WTC11 (cell line): ENCODE results near the gene NGRN. TPM values are rescaled to one million over a fixed set of nuclear protein-coding genes. Genes with fewer than 3 reads are reported as not detected.
A peak's percentile ranks its signal among the peaks of the same experiment; 100 is the strongest.
"Not testable (repeated sequence)": the region's sequence is repeated elsewhere in the genome, so short reads cannot be mapped to it uniquely, and the experiment has no call there.

Experiments used
- ATAC-seq: fragments of 200-7000 bp; cut with Tn5 transposase; 2 replicates; pipeline ENCODE4 v1.10.0; 2021; ENCODE audit warnings: mild to moderate bottlenecking, moderate library complexity
- CTCF ChIA-PET: fragments of 300-600 bp; sonication (Branson Sonifier 250); formaldehyde crosslinking; loops from one replicate; lab custom pipeline; 2021; ENCODE audit warnings: antibody characterized with exemption; lab: Charles Lee
- POLR2A ChIA-PET: fragments of 350-600 bp; sonication (Branson Sonifier 250); formaldehyde crosslinking; loops from one replicate; lab custom pipeline; 2021; ENCODE audit warnings: antibody characterized with exemption; lab: Charles Lee
- DNase-seq: peaks from one replicate; pipeline ENCODE4 v3.0.0; 2021; ENCODE audit warnings: low spot score
- H3K27ac Mint-ChIP-seq: 2 replicates; pipeline ENCODE4 v1.8.0; 2021; ENCODE audit warnings: mixed read lengths
- H3K27me3 Mint-ChIP-seq: 2 replicates; pipeline ENCODE4 v1.8.0; 2021; ENCODE audit warnings: low read depth, mild to moderate bottlenecking, moderate library complexity, mixed read lengths
- H3K36me3 Mint-ChIP-seq: 2 replicates; pipeline ENCODE4 v1.8.0; 2021; ENCODE audit warnings: mixed read lengths
- H3K4me1 Mint-ChIP-seq: 2 replicates; pipeline ENCODE4 v1.8.0; 2022; ENCODE audit warnings: mixed read lengths
- H3K4me3 Mint-ChIP-seq: 2 replicates; pipeline ENCODE4 v1.8.0; 2021; ENCODE audit warnings: mild to moderate bottlenecking, moderate library complexity, mixed read lengths
- H3K9me3 Mint-ChIP-seq: 2 replicates; pipeline ENCODE4 v1.8.0; 2021; ENCODE audit warnings: mixed read lengths
- AR ChIP-seq: fragments of 250-450 bp; sonication (Bioruptor Pico); IDR thresholded peaks from 2 replicates; pipeline ENCODE4 v1.9.0; 2021; ENCODE audit warnings: mild to moderate bottlenecking
- ETV6 ChIP-seq: sonication (generic); formaldehyde crosslinking; IDR thresholded peaks from 2 replicates; pipeline ENCODE4 v1.8.1; 2022; ENCODE audit warnings: mild to moderate bottlenecking, missing genetic modification reagents
- GABPB1 ChIP-seq: sonication (generic); formaldehyde crosslinking; IDR thresholded peaks from 2 replicates; pipeline ENCODE4 v1.8.1; 2023; ENCODE audit warnings: mild to moderate bottlenecking, missing genetic modification reagents
- IRF2 ChIP-seq: sonication (generic); formaldehyde crosslinking; IDR thresholded peaks from 2 replicates; pipeline ENCODE4 v1.8.0; 2022; ENCODE audit warnings: low read depth, missing genetic modification reagents, borderline replicate concordance
- KAT7 ChIP-seq: sonication (generic); formaldehyde crosslinking; IDR thresholded peaks from 2 replicates; pipeline ENCODE4 v1.8.1; 2023; ENCODE audit warnings: missing genetic modification reagents, mild to moderate bottlenecking, borderline replicate concordance
- NFATC4 ChIP-seq: fragments of 250-450 bp; sonication (Bioruptor Pico); IDR thresholded peaks from 2 replicates; pipeline ENCODE4 v1.9.0; 2021; ENCODE audit warnings: mild to moderate bottlenecking
- NFYB ChIP-seq: sonication (generic); formaldehyde crosslinking; conservative IDR thresholded peaks from 2 replicates; pipeline ENCODE4 v1.8.0; 2022; ENCODE audit warnings: low read depth, missing genetic modification reagents
- NR2C2 ChIP-seq: sonication (generic); formaldehyde crosslinking; IDR thresholded peaks from 2 replicates; pipeline ENCODE4 v1.8.0; 2022; ENCODE audit warnings: mild to moderate bottlenecking, missing genetic modification reagents
- USF1 ChIP-seq: sonication (generic); formaldehyde crosslinking; IDR thresholded peaks from 2 replicates; pipeline ENCODE4 v1.8.0; 2022; ENCODE audit warnings: mild to moderate bottlenecking, missing genetic modification reagents
- ZNF121 ChIP-seq: sonication (generic); formaldehyde crosslinking; IDR thresholded peaks from 2 replicates; pipeline ENCODE4 v1.8.0; 2023; ENCODE audit warnings: missing genetic modification reagents
- ZNF232 ChIP-seq: sonication (generic); formaldehyde crosslinking; IDR thresholded peaks from 2 replicates; pipeline ENCODE4 v1.8.0; 2022; ENCODE audit warnings: mild to moderate bottlenecking, missing genetic modification reagents
- total RNA-seq: library from RNA; stranded (reverse); gene quantifications from 3 replicates; pipeline ENCODE4 v1.2.3, GENCODE V29; 2021

NGRN gene
- total RNA-seq, 1 experiment from 2014 or later: 77.8 TPM

DNA sequence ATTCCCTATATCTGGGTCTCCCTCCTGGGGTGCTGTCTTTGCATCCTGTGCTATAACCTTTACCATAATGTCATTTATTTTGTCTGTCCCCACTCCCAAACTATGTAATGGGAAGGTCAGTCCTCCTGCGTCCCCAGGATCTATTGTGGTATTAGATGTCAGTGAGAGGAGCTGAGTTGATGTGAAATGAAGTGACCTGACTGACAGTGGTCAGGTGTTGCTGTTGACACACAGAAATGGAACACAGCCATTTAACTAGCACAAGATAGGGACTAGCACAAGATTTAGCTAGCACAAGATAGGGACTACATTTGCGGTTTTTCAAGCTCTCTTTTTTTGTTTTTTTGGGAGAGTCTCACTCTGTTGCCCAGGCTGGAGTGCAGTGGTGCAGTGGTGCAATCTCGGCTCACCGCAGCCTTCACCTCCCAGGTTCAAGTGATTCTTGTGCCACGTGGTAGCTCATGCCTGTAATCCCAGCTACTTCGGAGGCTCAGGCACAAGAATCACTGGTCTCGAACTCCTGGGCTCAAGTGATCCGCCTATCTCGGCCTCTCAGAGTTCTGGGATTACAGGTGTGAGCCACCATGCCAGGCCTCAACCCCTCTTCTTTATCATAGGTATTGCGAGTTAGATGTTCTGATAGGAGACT lies 5.2 kb downstream of the NGRN start:
- peaks cover 29% of the 10 kb centered on the region for H3K4me1 Mint-ChIP-seq
- DNase-seq (no peak), ATAC-seq (no peak)
- no peaks in the 10 kb centered on the region; the same call in 1 of the 2 replicates for H3K27me3 Mint-ChIP-seq
- no peak for TF ChIP-seq AR (CRISPR knock-in tag)
- TF ChIP-seq NFYB (CRISPR knock-in tag): no peak
- no peak for TF ChIP-seq NR2C2 (CRISPR knock-in tag)
- ChIA-PET CTCF (interaction anchor here (1.4 kb wide), 1 partner anchor 23 kb away, joined by 4 read pairs; no protein-coding TSS in a partner anchor), POLR2A (no interaction called here)
- no peaks in the 10 kb centered on the region for H3K9me3 Mint-ChIP-seq
- H3K36me3 Mint-ChIP-seq: peaks cover 47% of the 10 kb centered on the region
- H3K27ac Mint-ChIP-seq: peak overlapping the region; percentile 37
- H3K4me3 Mint-ChIP-seq: no peak overlapping the region

DNA sequence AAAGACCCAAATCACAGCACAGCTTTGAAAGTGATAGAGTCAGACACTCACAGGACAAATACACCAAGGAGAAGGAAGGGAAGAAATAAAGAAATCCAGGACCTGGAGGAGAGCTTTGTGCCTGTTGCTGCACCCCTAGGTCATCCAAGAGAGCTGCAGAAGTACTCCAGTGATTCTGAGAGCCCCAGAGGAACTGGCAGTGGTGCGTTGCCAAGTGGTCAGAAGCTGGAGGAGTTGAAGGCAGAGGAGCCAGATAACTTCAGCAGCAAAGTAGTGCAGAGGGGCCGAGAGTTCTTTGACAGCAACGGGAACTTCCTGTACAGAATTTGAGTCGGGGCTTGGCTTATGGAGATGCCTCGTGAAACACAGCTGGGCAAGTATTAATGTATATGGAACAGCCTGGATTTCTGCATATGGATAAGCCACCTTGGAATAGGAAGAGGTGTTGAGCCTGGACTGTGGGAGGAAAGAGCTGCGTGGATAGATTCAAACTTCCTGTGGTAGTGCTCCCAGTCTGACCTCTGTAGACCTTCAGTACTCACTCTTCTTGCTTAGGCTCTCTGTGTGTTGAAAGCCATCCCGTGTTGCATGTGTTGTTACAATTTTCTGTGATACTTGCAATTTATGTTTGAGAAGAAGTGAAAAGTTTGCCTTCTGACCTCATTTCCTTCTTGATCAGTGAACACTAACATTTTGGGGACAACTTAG lies 6.1 kb downstream of the NGRN start:
- Mint-ChIP-seq H3K27me3 (no peaks in the 10 kb centered on the region; the same call in 1 of the 2 replicates), H3K4me1 (peaks cover 24% of the 10 kb centered on the region), H3K9me3 (no peaks in the 10 kb centered on the region), H3K27ac (peak overlapping the region; percentile 63), H3K4me3 (no peak overlapping the region), H3K36me3 (peaks cover 49% of the 10 kb centered on the region)
- ATAC-seq (no peak), DNase-seq (no peak)
- CTCF ChIA-PET: interaction anchor here (1.2 to 1.3 kb wide), 2 partner anchors 22 to 51 kb away, joined by 3 read pairs; partner anchors contain the start of gene TTLL13
- POLR2A ChIA-PET: no interaction called here
- TF ChIP-seq KAT7 (CRISPR knock-in tag): no peak
- TF ChIP-seq IRF2 (CRISPR knock-in tag): no peak
- no peak for TF ChIP-seq ZNF232
- no peak for TF ChIP-seq ETV6 (CRISPR knock-in tag)
- no peak for TF ChIP-seq NFATC4 (CRISPR knock-in tag)
- no peak for TF ChIP-seq USF1 (CRISPR knock-in tag)
- TF ChIP-seq GABPB1 (CRISPR knock-in tag): no peak

DNA sequence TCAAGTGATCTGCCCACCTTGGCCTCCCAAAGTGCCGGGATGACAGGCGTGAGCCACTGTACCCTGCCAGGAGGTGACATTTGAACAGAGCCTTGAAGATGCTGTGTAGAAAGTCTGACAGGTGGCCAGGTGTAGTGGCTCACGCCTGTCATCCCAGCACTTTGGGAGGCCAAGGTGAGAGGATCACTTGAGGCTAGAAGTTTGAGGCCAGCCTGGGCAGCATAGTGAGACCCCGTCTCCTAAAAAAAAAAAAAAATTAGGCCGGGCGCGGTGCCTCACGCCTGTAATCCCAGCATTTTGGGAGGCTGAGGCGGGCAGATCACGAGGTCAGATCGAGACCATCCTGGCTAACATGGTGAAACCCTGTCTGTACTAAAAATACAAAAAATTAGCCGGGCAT lies 13.0 kb downstream of the NGRN start:
- POLR2A ChIA-PET: interaction anchor here (0.7 kb wide), 1 partner anchor 17 kb away, joined by 4 read pairs; no protein-coding TSS in a partner anchor
- not testable (repeated sequence) for ATAC-seq, H3K36me3 Mint-ChIP-seq, H3K4me3 Mint-ChIP-seq, DNase-seq, H3K27me3 Mint-ChIP-seq, H3K4me1 Mint-ChIP-seq
- CTCF ChIA-PET: interaction anchor here (2.6 kb wide), 1 partner anchor 15 kb away, joined by 11 read pairs; no protein-coding TSS in a partner anchor
- 0 out of 2 replicates have a peak, but pooled peaks have one; percentile 36 for TF ChIP-seq ZNF121 (CRISPR knock-in tag)
- TF ChIP-seq, all 79 proteins: peak for 1; not testable (repeated sequence) for 78
- not testable (repeated sequence) for H3K27ac Mint-ChIP-seq, H3K9me3 Mint-ChIP-seq

DNA sequence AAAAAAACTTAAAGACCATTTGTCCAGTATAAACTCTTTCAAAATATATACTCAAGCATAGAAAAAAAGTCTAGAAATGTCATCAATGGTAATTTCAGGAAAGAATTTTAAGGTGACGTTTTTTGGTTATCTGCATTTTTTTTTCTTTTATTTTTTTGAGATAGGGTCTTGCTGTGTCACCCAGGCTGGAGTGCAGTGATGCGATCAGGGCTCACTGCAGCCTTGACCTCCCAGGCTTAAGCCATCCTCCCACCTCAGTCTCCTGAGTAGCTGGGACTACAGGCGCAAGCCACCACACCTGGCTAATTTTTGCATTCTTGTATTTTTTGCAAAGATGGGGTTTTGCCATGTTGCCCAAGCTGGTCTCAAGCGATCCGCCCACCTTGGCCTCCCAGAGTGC lies 15.3 kb downstream of the NGRN start:
- not testable (repeated sequence) for H3K9me3 Mint-ChIP-seq, H3K36me3 Mint-ChIP-seq, H3K4me1 Mint-ChIP-seq, ATAC-seq, H3K27me3 Mint-ChIP-seq, DNase-seq, H3K27ac Mint-ChIP-seq, H3K4me3 Mint-ChIP-seq
- ChIA-PET POLR2A (interaction anchor here (0.6 to 1.5 kb wide), 2 partner anchors 31 to 181 kb away, joined by 3 to 4 read pairs; partner anchors contain the start of gene TTLL13), CTCF (interaction anchor here (1.0 to 2.6 kb wide), 6 partner anchors 12 to 137 kb away, joined by 3 to 11 read pairs (median 5); partner anchors contain the start of gene TTLL13)

GRCh38 chr15:90281637-90282036 lies 16.2 kb downstream of the NGRN start:
- CTCF ChIA-PET: interaction anchor here (0.7 to 3.1 kb wide), 4 partner anchors 12 to 138 kb away, joined by 3 to 12 read pairs (median 4); no protein-coding TSS in a partner anchor
- DNase-seq, ATAC-seq, POLR2A ChIA-PET, H3K4me3 Mint-ChIP-seq, H3K36me3 Mint-ChIP-seq, H3K4me1 Mint-ChIP-seq, H3K27ac Mint-ChIP-seq, H3K9me3 Mint-ChIP-seq, H3K27me3 Mint-ChIP-seq: not testable (repeated sequence)
